ENCODE data around the gene NRG2. TPM values are rescaled to one million over a fixed set of nuclear protein-coding genes. Genes with fewer than 3 reads are reported as not detected.

The NRG2 gene
- total and polyA plus RNA-seq, 2 of the 4 experiments (the other 2 are of a cell fraction), result 0.18 TPM; not detected in 1

GRCh38 chr5:139871614-139872013, 171.5 kb downstream of the NRG2 start:
- Histone ChIP-seq H2BK20ac (ENCODE audit: low read depth, low read length) (no peak overlapping the region), H3K4me1 (ENCODE audit: control insufficient read depth, insufficient read depth, low read length) (no peaks in the 10 kb centered on the region; the same call in 1 of the 2 replicates), H3K27me3 (ENCODE audit: control insufficient read depth, insufficient read depth, low read length) (peaks cover 71% of the 10 kb centered on the region), H2AK9ac (replicated peaks; ENCODE audit: low read depth, low read length, poor library complexity) (no peak overlapping the region), H3K4me2 (ENCODE audit: low read depth, low read length) (no peak overlapping the region), H3K18ac (ENCODE audit: low read depth, low read length) (no peak overlapping the region), H3K9me3 (ENCODE audit: control insufficient read depth, insufficient read depth, low read length) (no peaks in the 10 kb centered on the region), H3K4me3 (ENCODE audit: insufficient read depth, low read depth, low read length) (no peak overlapping the region), H2BK120ac (ENCODE audit: low read depth, low read length) (no peak overlapping the region), H2BK15ac (ENCODE audit: low read depth, low read length) (no peak overlapping the region), H3K23ac (ENCODE audit: low read depth, low read length) (no peak overlapping the region), H2BK5ac (ENCODE audit: low read depth, low read length, poor library complexity, severe bottlenecking) (no peak overlapping the region), H4K20me1 (ENCODE audit: insufficient read depth, low read length) (no peaks in the 10 kb centered on the region), H3K4ac (ENCODE audit: low read depth, low read length) (no peak overlapping the region), H4K5ac (ENCODE audit: low read depth, low read length) (no peak overlapping the region), H3K9ac (ENCODE audit: low read depth, low read length) (no peak overlapping the region), H2AK5ac (ENCODE audit: low read depth, low read length) (no peak overlapping the region), H4K91ac (ENCODE audit: insufficient read depth, low read depth, low read length) (no peak overlapping the region), H3K9me1 (ENCODE audit: insufficient read depth, low read length) (no peaks in the 10 kb centered on the region), H2AFZ (replicated peaks; ENCODE audit: low read length, poor library complexity) (no peak overlapping the region), H3K27ac (ENCODE audit: insufficient read depth, low read length) (no peak overlapping the region), H3K14ac (replicated peaks; ENCODE audit: low read depth, low read length) (no peak overlapping the region), H3K36me3 (ENCODE audit: control insufficient read depth, insufficient read depth, low read length) (no peaks in the 10 kb centered on the region), H4K8ac (ENCODE audit: low read depth in 2 of 2, low read length in 2 of 2) (no peak overlapping the region), H3K56ac (ENCODE audit: extremely low read depth, insufficient read depth, low read length) (no peak overlapping the region), H3K79me1 (ENCODE audit: low read depth in 1 of 2, low read length in 2 of 2) (no peaks in the 10 kb centered on the region)
- no peak for TF ChIP-seq FOS (IDR thresholded peaks at IDR 0.05; ENCODE audit: low read depth, low read length)
- no peak for TF ChIP-seq POLR2A (IDR thresholded peaks at IDR 0.05; ENCODE audit: low read depth, low read length)
- TF ChIP-seq MXI1 (IDR thresholded peaks at IDR 0.05; ENCODE audit: borderline replicate concordance, low read depth, low read length), result no peak
- ChIA-PET CTCF (interaction anchor here (0.6 to 1.1 kb wide), 2 partner anchors 84 to 96 kb away, joined by 3 read pairs; no protein-coding TSS in a partner anchor), POLR2A (ENCODE audit: unreplicated experiment) (no interaction called here)
- intact Hi-C loops (cut with micrococcal nuclease), result no loop called here
- ATAC-seq (ENCODE audit: low read depth) (no peak), DNase-seq (no peak)
- in situ Hi-C loops (cut with MboI; ENCODE audit: low sequenced_read_pairs), result no loop called here
- 50% methylated on average over 3 of the region's 9 CpGs; no CpG with 5 or more reads in 1 of the 2 experiments for WGBS, 2 experiments (ENCODE audit: extremely low coverage in 2 of 2, insufficient read length in 1 of 2)
- no TSS peak for BruUV-seq (replicated peaks)
- dilution Hi-C loops (cut with HindIII; ENCODE audit: low sequenced_read_pairs, unreplicated experiment), result no loop called here

All from IMR-90 (cell line).